Right ventricle myocardium superior (tissue), 1 donor: Measurements from ENCODE around the gene ZNF350. TPM values are rescaled to one million over a fixed set of nuclear protein-coding genes. Genes with fewer than 3 reads are reported as not detected.

ENCODE experiments used
- ATAC-seq: fragments of 200-7000 bp; cut with Tn5 transposase; one replicate; pipeline ENCODE4 v1.9.1; 2020; ENCODE audit warnings: mild to moderate bottlenecking; ENCODE audit not compliant: poor library complexity
- DNase-seq: peaks from one replicate; pipeline ENCODE4 v3.0.0-alpha.2; 2020
- intact Hi-C: fragments of 100-400 bp; cut with DNase I; formaldehyde crosslinking; loops from one replicate; pipeline ENCODE4 v1.11.2; 2022
- total RNA-seq: library from RNA; stranded (reverse); fragmentation: NEBNext Ultra II Directional; extraction: Animal tissue kit (Norgen Biotek cat#: 25700); gene quantifications from one replicate; pipeline ENCODE4 v1.2.1, GENCODE V29; 2021
- donor health status: DM: no; HTN: yes; CAD: no; lungs with severe emphysema.

ZNF350 gene
- total RNA-seq, 1 donor from 2014 or later = 7.6 TPM

DNA sequence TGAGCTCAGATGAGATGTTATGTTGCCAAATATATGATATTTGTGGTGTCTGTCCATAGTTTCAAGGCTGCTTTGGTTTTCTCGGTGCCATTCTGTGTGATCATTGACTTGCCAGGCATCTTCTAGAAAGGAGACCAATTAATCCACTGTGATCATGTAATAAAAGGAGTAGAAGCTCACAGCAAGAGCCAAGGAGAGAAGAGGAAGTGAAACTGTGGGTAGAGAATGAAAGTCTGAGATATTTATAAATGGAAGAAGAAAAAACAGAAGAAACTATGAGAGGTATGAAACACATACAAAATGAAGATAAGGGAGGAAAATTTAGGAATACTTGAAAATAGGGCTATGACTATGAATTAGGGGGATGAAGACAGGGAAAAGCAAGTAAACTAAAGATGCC is 70.5 kb downstream of the ZNF350 start:
- intact Hi-C loops = no loop called here
- no peak for DNase-seq
- no peak for ATAC-seq

DNA sequence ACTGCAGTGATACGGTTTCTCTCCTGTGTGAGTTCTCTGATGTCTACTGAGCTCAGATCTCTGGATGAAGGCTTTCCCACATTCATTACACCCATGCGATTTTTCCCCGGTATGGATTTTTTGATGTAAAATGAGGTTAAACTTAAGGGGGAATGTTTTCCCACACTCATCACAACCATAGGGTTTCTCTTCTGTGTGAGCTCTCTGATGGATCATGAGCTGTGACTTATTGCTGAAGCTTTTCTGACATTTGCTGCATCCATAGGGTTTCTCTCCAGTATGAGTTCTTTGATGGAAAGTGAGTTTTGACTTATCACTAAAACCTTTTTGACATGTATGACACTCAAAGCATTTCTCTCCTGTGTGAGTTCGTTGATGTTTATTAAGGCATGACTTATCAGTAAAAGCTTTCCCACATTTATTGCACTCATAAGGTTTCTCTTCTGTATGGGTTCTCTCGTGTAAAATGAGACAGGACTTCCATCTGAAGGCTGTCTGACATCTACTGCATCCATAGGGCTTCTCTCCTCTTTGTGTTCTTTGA is 71.2 kb downstream of the ZNF350 start:
- ATAC-seq = no peak
- no peak for DNase-seq
- intact Hi-C loops = no loop called here

Other genes starting within 250 kb of the ZNF350 start
- gene FPR1, start 235.0 kb downstream of the ZNF350 start, total RNA-seq = 3.5 TPM
- 0.59 TPM for gene FPR2, start 225.7 kb downstream of the ZNF350 start, total RNA-seq
- gene FPR3, start 191.7 kb downstream of the ZNF350 start, total RNA-seq = 4.0 TPM
- 6.5 TPM for gene ZNF577, start 98.9 kb downstream of the ZNF350 start, total RNA-seq
- 6.4 TPM for gene ZNF649, start 81.8 kb downstream of the ZNF350 start, total RNA-seq
- gene ZNF613, start 59.4 kb downstream of the ZNF350 start, total RNA-seq = 3.1 TPM
- 9.6 TPM for gene ZNF615, start 21.4 kb upstream of the ZNF350 start, total RNA-seq
- gene ZNF614, start 41.5 kb upstream of the ZNF350 start, total RNA-seq = 5.3 TPM
- 8.2 TPM for gene ZNF432, start 62.0 kb upstream of the ZNF350 start, total RNA-seq
- gene ZNF841, start 108.9 kb upstream of the ZNF350 start, total RNA-seq = 5.2 TPM
- 4.8 TPM for gene ZNF616, start 153.1 kb upstream of the ZNF350 start, total RNA-seq
- 7.0 TPM for gene ZNF836, start 184.8 kb upstream of the ZNF350 start, total RNA-seq
- gene PPP2R1A, start 203.2 kb upstream of the ZNF350 start, total RNA-seq = 339 TPM